ENCODE data around the gene SCFD1.

Gene SCFD1

GRCh38 chr14:30728471-30728870, 106.4 kb downstream of the SCFD1 start:
- no peak overlapping the region for H3K9ac ChIP-seq (ENCODE audit: low read depth, low read length)
- ATAC-seq (ENCODE audit: insufficient read depth, low read depth), result no peak

GRCh38 chr14:30737916-30738315, 115.8 kb downstream of the SCFD1 start:
- TF ChIP-seq CTCF (IDR thresholded peaks at IDR 0.05; ENCODE audit: borderline replicate concordance, extremely low read depth, low read length, poor library complexity, severe bottlenecking) (no peak), EZH2 (IDR thresholded peaks at IDR 0.05; ENCODE audit: borderline replicate concordance, low read depth, low read length, severe bottlenecking) (no peak)
- no peaks in the 10 kb centered on the region for H3K27me3 ChIP-seq (ENCODE audit: insufficient read depth, low read length, poor library complexity)
- no peaks in the 10 kb centered on the region for H3K79me2 ChIP-seq (ENCODE audit: insufficient read depth, low read length)
- no peak overlapping the region for H3K4me2 ChIP-seq (ENCODE audit: insufficient read depth, low read length)
- no peak for DNase-seq
- no peak for ATAC-seq (ENCODE audit: insufficient read depth, low read depth)
- H2AFZ ChIP-seq (ENCODE audit: low read depth, low read length), result no peak overlapping the region
- H3K9ac ChIP-seq (ENCODE audit: low read depth, low read length), result no peak overlapping the region
- no peak overlapping the region for H3K27ac ChIP-seq (ENCODE audit: low read length)
- H3K4me1 ChIP-seq (ENCODE audit: insufficient read depth, low read length), result no peaks in the 10 kb centered on the region
- H3K36me3 ChIP-seq (ENCODE audit: insufficient read depth, low read length), result peaks cover 19% of the 10 kb centered on the region; the same call in 1 of the 2 replicates
- no peaks in the 10 kb centered on the region for H3K9me3 ChIP-seq (ENCODE audit: insufficient read depth, low read length, severe bottlenecking)
- no peaks in the 10 kb centered on the region for H4K20me1 ChIP-seq (ENCODE audit: insufficient read depth, low read length)
- H3K4me3 ChIP-seq (ENCODE audit: low read depth in 1 of 2, low read length in 2 of 2), result no peak overlapping the region

More at GRCh38 chr14:30728471-30728870, 106.4 kb downstream of the SCFD1 start:
- no peak for TF ChIP-seq CTCF (IDR thresholded peaks at IDR 0.05; ENCODE audit: borderline replicate concordance, extremely low read depth, low read length, poor library complexity, severe bottlenecking)
- no peak for TF ChIP-seq EZH2 (IDR thresholded peaks at IDR 0.05; ENCODE audit: borderline replicate concordance, low read depth, low read length, severe bottlenecking)
- Histone ChIP-seq H4K20me1 (ENCODE audit: insufficient read depth, low read length) (no peaks in the 10 kb centered on the region), H3K4me1 (ENCODE audit: insufficient read depth, low read length) (no peaks in the 10 kb centered on the region), H2AFZ (ENCODE audit: low read depth, low read length) (no peak overlapping the region), H3K27me3 (ENCODE audit: insufficient read depth, low read length, poor library complexity) (no peaks in the 10 kb centered on the region), H3K27ac (ENCODE audit: low read length) (no peak overlapping the region), H3K36me3 (ENCODE audit: insufficient read depth, low read length) (peaks cover 24% of the 10 kb centered on the region), H3K9me3 (ENCODE audit: insufficient read depth, low read length, severe bottlenecking) (no peaks in the 10 kb centered on the region), H3K4me3 (ENCODE audit: low read depth in 1 of 2, low read length in 2 of 2) (no peak overlapping the region), H3K4me2 (ENCODE audit: insufficient read depth, low read length) (no peak overlapping the region), H3K79me2 (ENCODE audit: insufficient read depth, low read length) (no peaks in the 10 kb centered on the region)
- DNase-seq, result no peak

GRCh38 chr14:30738978-30739377, 116.9 kb downstream of the SCFD1 start:
- Histone ChIP-seq H3K9me3 (ENCODE audit: insufficient read depth, low read length, severe bottlenecking) (no peaks in the 10 kb centered on the region), H3K4me1 (ENCODE audit: insufficient read depth, low read length) (no peaks in the 10 kb centered on the region), H3K27me3 (ENCODE audit: insufficient read depth, low read length, poor library complexity) (no peaks in the 10 kb centered on the region), H3K4me2 (ENCODE audit: insufficient read depth, low read length) (no peak overlapping the region), H3K79me2 (ENCODE audit: insufficient read depth, low read length) (no peaks in the 10 kb centered on the region), H3K4me3 (ENCODE audit: low read depth in 1 of 2, low read length in 2 of 2) (no peak overlapping the region), H3K27ac (ENCODE audit: low read length) (no peak overlapping the region), H2AFZ (ENCODE audit: low read depth, low read length) (no peak overlapping the region), H4K20me1 (ENCODE audit: insufficient read depth, low read length) (no peaks in the 10 kb centered on the region), H3K36me3 (ENCODE audit: insufficient read depth, low read length) (peaks cover 13% of the 10 kb centered on the region; the same call in 1 of the 2 replicates), H3K9ac (ENCODE audit: low read depth, low read length) (no peak overlapping the region)
- TF ChIP-seq CTCF (IDR thresholded peaks at IDR 0.05; ENCODE audit: borderline replicate concordance, extremely low read depth, low read length, poor library complexity, severe bottlenecking) (no peak), EZH2 (IDR thresholded peaks at IDR 0.05; ENCODE audit: borderline replicate concordance, low read depth, low read length, severe bottlenecking) (no peak)
- DNase-seq, result no peak
- ATAC-seq (ENCODE audit: insufficient read depth, low read depth), result no peak

GRCh38 chr14:30748343-30748742, 126.2 kb downstream of the SCFD1 start:
- no peak overlapping the region for H3K27ac ChIP-seq (ENCODE audit: low read length)
- H3K4me3 ChIP-seq (ENCODE audit: low read depth in 1 of 2, low read length in 2 of 2), result no peak overlapping the region
- TF ChIP-seq EZH2 (IDR thresholded peaks at IDR 0.05; ENCODE audit: borderline replicate concordance, low read depth, low read length, severe bottlenecking) (no peak), CTCF (IDR thresholded peaks at IDR 0.05; ENCODE audit: borderline replicate concordance, extremely low read depth, low read length, poor library complexity, severe bottlenecking) (no peak)
- no peaks in the 10 kb centered on the region for H3K9me3 ChIP-seq (ENCODE audit: insufficient read depth, low read length, severe bottlenecking)
- H3K79me2 ChIP-seq (ENCODE audit: insufficient read depth, low read length), result no peaks in the 10 kb centered on the region
- no peak overlapping the region for H2AFZ ChIP-seq (ENCODE audit: low read depth, low read length)
- H3K9ac ChIP-seq (ENCODE audit: low read depth, low read length), result no peak overlapping the region
- no peaks in the 10 kb centered on the region for H3K4me1 ChIP-seq (ENCODE audit: insufficient read depth, low read length)
- peaks cover 8% of the 10 kb centered on the region for H3K27me3 ChIP-seq (ENCODE audit: insufficient read depth, low read length, poor library complexity)
- no peaks in the 10 kb centered on the region for H3K36me3 ChIP-seq (ENCODE audit: insufficient read depth, low read length)
- no peak for DNase-seq
- no peak for ATAC-seq (ENCODE audit: insufficient read depth, low read depth)
- no peaks in the 10 kb centered on the region for H4K20me1 ChIP-seq (ENCODE audit: insufficient read depth, low read length)
- H3K4me2 ChIP-seq (ENCODE audit: insufficient read depth, low read length), result no peak overlapping the region

Data from DND-41 (cell line).